ENCODE data around the gene GPX4. TPM values are rescaled to one million over a fixed set of nuclear protein-coding genes. Genes with fewer than 3 reads are reported as not detected.

The GPX4 gene
- total and polyA plus RNA-seq, 2 of the 13 experiments (the other 11 are each of a cell fraction or from before 2014, with no cell fraction given): 535 to 613 TPM

- TF ChIP-seq ZNF275 (CRISPR knock-in tag; IDR thresholded peaks at IDR 0.05; ENCODE audit: borderline replicate concordance) (no peak), SMYD3 (CRISPR knock-in tag; IDR thresholded peaks at IDR 0.05) (no peak), KDM1A (CRISPR knock-in tag; IDR thresholded peaks at IDR 0.05) (no peak), REXO4 (CRISPR knock-in tag; IDR thresholded peaks at IDR 0.05; ENCODE audit: borderline replicate concordance) (no peak), FOXP1 (IDR thresholded peaks at IDR 0.05) (no peak), FOXP1 (CRISPR knock-in tag; IDR thresholded peaks at IDR 0.05) (no peak), RBFOX2 (IDR thresholded peaks at IDR 0.05; ENCODE audit: low read depth, low read length) (peak; percentile 79), THAP9 (CRISPR knock-in tag; IDR thresholded peaks at IDR 0.05; ENCODE audit: borderline replicate concordance) (no peak), RBAK (CRISPR knock-in tag; IDR thresholded peaks at IDR 0.05) (no peak), ZNF501 (CRISPR knock-in tag; IDR thresholded peaks at IDR 0.05) (no peak), SETDB1 (CRISPR knock-in tag; IDR thresholded peaks at IDR 0.05; ENCODE audit: borderline replicate concordance) (no peak), MED8 (CRISPR knock-in tag; IDR thresholded peaks at IDR 0.05; ENCODE audit: insufficient replicate concordance) (no peak), ZNF430 (CRISPR knock-in tag; IDR thresholded peaks at IDR 0.05) (peak; percentile 29; the same call in 1 of the 2 replicates), ZNF616 (CRISPR knock-in tag; IDR thresholded peaks at IDR 0.05; ENCODE audit: low read depth) (no peak), ZNF687 (CRISPR knock-in tag; IDR thresholded peaks at IDR 0.05) (peak; percentile 35; the same call in 1 of the 2 replicates), AKAP8 (CRISPR knock-in tag; IDR thresholded peaks at IDR 0.05) (peak; percentile 90; the same call in 1 of the 2 replicates), ZNF121 (CRISPR knock-in tag; IDR thresholded peaks at IDR 0.05) (no peak), HCFC1 (IDR thresholded peaks at IDR 0.05; ENCODE audit: low read depth, low read length) (no peak), RFX1 (IDR thresholded peaks at IDR 0.05) (no peak), SYNCRIP (IDR thresholded peaks at IDR 0.05; ENCODE audit: insufficient read depth, low read depth, low read length) (no peak), ZNF24 (IDR thresholded peaks at IDR 0.05) (no peak)
Measured at GRCh38 chr19:1085676-1086442, 17.9 kb upstream of the GPX4 start (continued).
